HFF-Myc (cell line): ENCODE results near the gene ZNF579.

Experiments
- DNase-seq: peaks from one replicate; pipeline ENCODE4 v3.0.0-alpha.2; 2011; ENCODE audit warnings: low read depth; ENCODE audit errors: extremely low read depth
- H3K4me3 ChIP-seq: replicated peaks from 2 replicates; pipeline ENCODE4 v1.5.1; 2011; ENCODE audit warnings: low read depth, mild to moderate bottlenecking, control low read depth, low read length
- CTCF ChIP-seq: IDR thresholded peaks from 2 replicates; pipeline ENCODE4 v1.5.1; 2012; ENCODE audit warnings: mild to moderate bottlenecking, low read depth, low read length, control low read depth; ENCODE audit errors: missing control alignments

ZNF579 gene

GRCh38 chr19:55567708-55568328, 12.8 kb downstream of the ZNF579 start:
- no peak overlapping the region for H3K4me3 ChIP-seq
- DNase-seq, result no peak
- no peak for TF ChIP-seq CTCF

- no peak for TF ChIP-seq CTCF
- DNase-seq, result no peak
- H3K4me3 ChIP-seq, result no peak overlapping the region
Measured at GRCh38 chr19:55566823-55567222, 13.8 kb downstream of the ZNF579 start.

GRCh38 chr19:55563261-55563690, 17.4 kb downstream of the ZNF579 start:
- DNase-seq, result no peak
- no peak for TF ChIP-seq CTCF
- H3K4me3 ChIP-seq, result no peak overlapping the region

GRCh38 chr19:55559684-55560083, 21.0 kb downstream of the ZNF579 start:
- no peak overlapping the region for H3K4me3 ChIP-seq
- DNase-seq, result no peak
- TF ChIP-seq CTCF, result no peak

GRCh38 chr19:55554741-55555152, 25.9 kb downstream of the ZNF579 start:
- no peak for DNase-seq
- no peak for TF ChIP-seq CTCF
- no peak overlapping the region for H3K4me3 ChIP-seq

GRCh38 chr19:55554302-55554701, 26.3 kb downstream of the ZNF579 start:
- H3K4me3 ChIP-seq, result no peak overlapping the region
- no peak for DNase-seq
- no peak for TF ChIP-seq CTCF
